HG02970 (cell line): Measurements from ENCODE around the gene AUP1.

Experiments
- ATAC-seq: cut with Tn5 transposase; IDR thresholded peaks from one replicate; pipeline ENCODE4 v1.9.1; 2021; ENCODE audit warnings: mild to moderate bottlenecking, moderate library complexity, moderate number of reproducible peaks; ENCODE audit not compliant: unreplicated experiment, low FRiP score

The AUP1 gene

DNA sequence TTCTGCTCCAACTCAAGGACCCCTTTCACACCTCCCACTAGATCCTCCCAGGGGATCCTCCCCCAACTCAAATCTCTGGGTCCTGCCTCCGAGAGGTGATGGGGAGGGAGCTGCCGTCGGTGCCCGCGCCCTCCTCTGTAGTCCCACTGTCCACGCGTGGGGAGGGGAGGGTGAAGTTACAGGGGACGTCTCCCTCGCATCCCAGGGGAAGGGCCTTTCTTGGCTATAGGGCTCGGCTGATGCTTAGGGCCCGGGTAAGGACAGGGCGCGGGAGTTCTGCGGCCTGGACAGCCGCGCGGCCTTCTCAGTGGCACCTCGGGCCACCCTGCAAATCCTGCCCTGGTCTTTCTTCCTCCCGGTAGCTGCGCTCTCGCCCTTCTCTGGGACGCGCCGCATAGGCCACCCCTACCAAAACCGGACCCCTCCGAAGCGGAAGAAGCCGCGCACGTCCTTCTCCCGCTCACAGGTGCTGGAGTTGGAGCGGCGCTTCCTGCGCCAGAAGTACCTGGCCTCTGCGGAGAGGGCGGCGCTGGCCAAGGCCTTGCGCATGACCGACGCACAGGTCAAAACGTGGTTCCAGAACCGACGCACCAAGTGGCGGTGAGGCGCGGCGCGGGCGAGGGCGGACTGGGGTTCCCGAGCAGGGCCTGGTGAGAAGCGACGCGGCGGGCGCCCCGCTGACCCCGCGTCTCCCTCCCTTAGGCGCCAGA, 14.1 kb downstream of the AUP1 start:
- no peak for ATAC-seq

- no peak for ATAC-seq
Observed at GRCh38 chr2:74514368-74515270, 14.9 kb downstream of the AUP1 start, which contains the start of gene TLX2. TLX2 (plus strand) TSS chr2:74514450; CDS start chr2:74514807, 357 bp downstream.

GRCh38 chr2:74513605-74514367, 15.7 kb downstream of the AUP1 start:
- no peak for ATAC-seq

- no peak for ATAC-seq
Observed at GRCh38 chr2:74512744-74513604, 16.5 kb downstream of the AUP1 start.

- ATAC-seq, result no peak
Observed at GRCh38 chr2:74511104-74511989, 18.2 kb downstream of the AUP1 start.

GRCh38 chr2:74510272-74510671, 19.2 kb downstream of the AUP1 start:
- ATAC-seq, result no peak

DNA sequence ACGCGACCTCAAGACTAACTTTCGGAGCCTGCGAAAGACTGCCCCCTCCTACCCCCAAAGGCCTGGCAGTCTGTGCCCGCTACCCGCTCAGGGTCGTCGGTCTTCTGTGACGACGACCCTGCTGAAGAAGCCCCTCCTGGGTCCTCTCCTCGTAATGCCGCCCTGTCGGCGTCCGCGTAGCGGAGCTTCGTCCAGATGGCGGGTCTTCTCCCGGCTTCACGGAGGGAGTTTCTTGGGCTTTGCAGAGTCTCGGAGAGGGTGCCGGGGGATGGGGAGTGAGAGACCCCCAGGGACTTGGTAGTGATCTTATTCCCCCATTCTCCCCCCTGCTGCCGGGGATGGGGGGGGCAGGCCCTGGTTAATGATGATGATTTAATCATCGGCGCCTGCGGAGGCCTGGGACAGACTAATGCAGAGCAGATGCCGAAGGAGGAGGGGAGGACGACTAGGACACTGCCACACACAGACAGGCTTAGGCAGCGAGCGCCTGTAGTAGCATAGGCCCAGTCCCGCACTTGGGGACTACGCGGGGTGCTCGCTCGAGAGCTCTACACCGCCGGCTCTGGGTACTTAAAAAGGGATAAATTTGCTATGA, 21.5 kb downstream of the AUP1 start:
- ATAC-seq, result peak; percentile 6

- ATAC-seq, result peak; percentile 84
Observed at GRCh38 chr2:74507145-74507925, 22.2 kb downstream of the AUP1 start, which contains the start of gene PCGF1. PCGF1 (minus strand) TSS chr2:74507695; CDS start chr2:74507668, 27 bp downstream.

DNA sequence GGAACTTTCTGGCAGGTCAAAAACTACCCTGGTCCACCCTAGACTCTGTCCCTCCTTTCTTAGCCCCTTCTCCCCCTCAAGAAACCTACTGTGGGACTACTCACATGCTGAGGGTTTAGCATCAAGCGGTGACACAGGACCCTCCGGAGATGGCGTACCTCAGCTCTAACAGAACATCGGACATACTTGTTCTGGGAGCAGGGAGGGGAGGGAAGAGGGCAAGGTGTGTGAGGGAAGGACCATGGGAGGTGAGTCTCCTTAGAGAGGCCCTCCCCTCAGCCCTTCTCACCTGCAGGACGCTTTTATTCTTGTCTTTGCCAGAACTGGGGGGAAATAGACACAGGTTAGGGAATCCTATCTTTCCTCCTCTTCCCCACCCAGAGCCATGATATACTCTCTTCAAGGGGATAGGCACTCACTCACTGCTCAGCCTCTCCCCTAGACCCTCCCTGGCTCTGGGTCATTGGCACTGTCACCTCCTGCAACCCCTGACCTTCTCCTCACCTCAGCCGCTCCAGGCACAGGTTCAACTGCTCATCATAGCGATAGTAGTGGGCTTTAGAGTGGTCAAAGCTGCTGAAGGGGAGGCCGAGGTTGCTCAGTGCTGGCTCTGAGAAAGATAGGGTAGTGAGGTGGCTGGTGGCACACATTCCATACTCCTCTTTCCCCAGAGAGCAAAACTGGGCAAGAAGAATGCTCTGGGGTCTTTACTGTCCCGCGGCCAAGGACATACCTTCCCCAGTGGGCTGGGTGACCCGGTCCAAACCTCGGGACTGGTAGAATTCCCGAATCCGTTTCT, 23.9 kb downstream of the AUP1 start:
- no peak for ATAC-seq

DNA sequence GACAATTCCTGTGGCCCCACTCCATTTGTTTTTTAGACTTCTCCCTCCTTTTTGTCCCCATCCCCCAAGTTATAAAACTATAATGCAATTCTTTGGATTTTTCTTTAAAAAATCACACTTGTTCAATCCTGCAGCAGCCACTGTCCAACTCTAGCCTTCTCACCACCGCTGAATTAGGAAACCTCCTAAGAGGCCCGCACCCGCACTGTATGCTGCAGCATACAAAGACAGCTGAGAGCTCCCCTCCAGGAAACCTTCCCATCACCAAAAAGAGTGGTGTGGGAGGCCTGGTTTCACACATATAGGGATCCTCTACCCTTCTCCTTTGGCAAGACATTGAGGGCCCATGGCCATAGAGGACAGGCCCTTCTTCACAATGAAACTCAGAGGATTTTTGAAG, 24.9 kb downstream of the AUP1 start:
- no peak for ATAC-seq

- no peak for ATAC-seq
Observed at GRCh38 chr2:74503506-74504475, 25.7 kb downstream of the AUP1 start.

DNA sequence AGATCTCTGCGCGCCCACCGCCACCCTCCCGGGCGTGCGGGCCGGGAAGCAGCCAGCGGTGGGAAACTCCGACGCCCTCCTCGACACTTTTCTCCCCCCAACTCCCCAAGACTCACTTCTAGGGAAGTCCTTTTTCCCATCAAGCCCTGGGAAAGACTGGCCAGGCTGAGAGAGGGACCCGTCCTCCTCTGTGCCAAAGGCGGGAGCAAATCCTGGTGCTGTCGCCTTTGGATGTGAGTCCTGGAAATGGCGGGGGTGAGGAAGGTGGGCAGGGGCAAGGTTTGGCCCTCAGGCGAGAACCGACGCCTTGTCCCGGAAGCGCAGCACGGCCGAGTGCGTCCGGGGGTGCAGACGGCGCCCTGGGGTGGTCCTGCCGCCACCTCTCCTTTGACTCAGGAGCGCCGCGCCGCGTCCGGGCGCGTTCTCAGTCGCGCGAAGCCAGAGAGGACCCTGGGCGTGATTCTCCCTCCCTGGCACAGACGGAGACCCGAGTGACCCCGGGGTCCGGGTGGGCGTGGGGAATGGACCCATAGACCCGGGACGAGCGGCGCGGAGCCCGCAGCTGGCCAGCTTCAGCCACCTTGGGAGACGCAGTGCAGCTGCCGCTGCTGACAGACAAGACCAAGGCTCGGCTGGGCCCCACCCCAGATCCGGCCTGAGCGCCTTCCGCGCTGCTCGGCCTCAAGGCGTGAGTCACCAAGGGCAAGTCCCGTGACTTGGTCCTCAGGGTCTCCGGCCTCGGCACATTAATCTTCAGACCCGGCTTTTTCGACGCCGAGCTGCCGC, 26.6 kb downstream of the AUP1 start:
- no peak for ATAC-seq

DNA sequence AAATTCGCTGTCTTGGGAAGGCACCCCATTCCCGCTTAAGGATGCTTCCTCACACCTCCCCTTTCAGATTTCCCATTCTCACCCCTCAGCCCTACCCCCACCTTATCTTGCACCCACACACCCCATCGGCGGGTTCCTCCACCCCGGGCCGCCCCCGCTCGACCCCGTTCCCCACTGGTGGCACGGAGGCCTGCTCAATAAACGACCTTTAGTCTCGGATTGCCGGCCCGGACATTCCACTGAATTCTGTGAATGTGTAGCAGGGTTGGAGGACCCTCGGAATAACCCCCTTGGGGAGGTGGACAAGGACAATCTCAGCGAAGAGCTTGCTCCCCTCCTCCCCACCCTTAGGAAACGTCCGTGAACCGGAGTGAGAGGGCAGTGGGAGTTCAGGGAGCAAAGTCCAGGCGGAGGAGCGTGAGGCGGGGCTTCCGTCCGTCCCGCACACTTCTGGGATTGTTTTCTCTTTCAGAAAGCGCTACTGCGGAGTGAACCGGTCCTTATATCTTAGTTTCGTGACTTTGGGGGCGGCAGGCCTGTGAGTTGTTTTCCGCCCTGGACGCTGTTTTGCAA, 27.3 kb downstream of the AUP1 start:
- no peak for ATAC-seq

GRCh38 chr2:74501335-74502071, 28.0 kb downstream of the AUP1 start:
- no peak for ATAC-seq
